Astrocyte of the spinal cord (primary cell): ENCODE results near the gene ELL2.

Source experiments
- DNase-seq: peaks from one replicate; pipeline ENCODE4 v3.0.0; 2011; ENCODE audit warnings: low read depth, low spot score
- H3K4me3 ChIP-seq: 2 replicates; pipeline ENCODE4 v1.5.1; 2011; ENCODE audit warnings: low read depth, mild to moderate bottlenecking, low read length, moderate library complexity
- CTCF ChIP-seq: IDR thresholded peaks from 2 replicates; pipeline ENCODE4 v1.5.1; 2012; ENCODE audit warnings: low read depth, mild to moderate bottlenecking, low read length, inconsistent platforms
- in situ Hi-C: cut with HindIII; loops from 2 replicates; pipeline ENCODE4 v1.10.0; 2017; ENCODE audit warnings: low sequenced_read_pairs

The ELL2 gene

GRCh38 chr5:95858661-95859595 lies 102.7 kb downstream of the ELL2 start:
- peak; percentile 99 for DNase-seq
- peak overlapping the region; percentile 20 for H3K4me3 ChIP-seq
- in situ Hi-C loops = no loop called here
- peak; percentile 94 for TF ChIP-seq CTCF

GRCh38 chr5:95858023-95858461 lies 103.6 kb downstream of the ELL2 start:
- in situ Hi-C loops = no loop called here
- no peak overlapping the region for H3K4me3 ChIP-seq
- TF ChIP-seq CTCF = no peak
- peak; percentile 88 for DNase-seq

GRCh38 chr5:95857185-95857945 lies 104.3 kb downstream of the ELL2 start:
- no peak overlapping the region for H3K4me3 ChIP-seq
- in situ Hi-C loops = no loop called here
- no peak for TF ChIP-seq CTCF
- DNase-seq = peak; percentile 80

DNA sequence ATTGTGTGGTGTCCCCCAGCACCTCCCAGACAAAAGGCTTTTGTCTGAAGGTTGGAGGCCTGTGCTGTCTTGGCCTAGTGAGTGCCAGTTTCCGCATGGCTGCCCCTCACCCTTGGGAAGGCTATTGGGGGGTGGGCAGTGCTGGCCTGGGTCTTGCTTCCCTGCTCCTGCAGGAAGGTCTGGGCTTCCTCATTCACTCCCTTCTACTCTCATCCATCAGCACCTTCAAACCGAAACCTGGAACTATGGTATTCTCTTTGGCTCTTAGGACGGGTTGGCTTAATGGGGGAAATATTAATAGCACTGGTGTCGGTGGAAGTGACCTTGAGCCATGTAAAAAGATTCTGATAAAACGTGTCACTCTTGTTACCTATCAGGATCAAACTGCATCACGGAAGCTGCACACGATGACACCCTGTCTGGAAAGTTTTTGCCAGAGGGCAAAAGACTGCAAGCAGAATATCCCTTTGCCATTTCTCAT lies 105.1 kb downstream of the ELL2 start:
- in situ Hi-C loops = no loop called here

GRCh38 chr5:95853490-95853889 lies 108.2 kb downstream of the ELL2 start:
- H3K4me3 ChIP-seq = no peak overlapping the region
- in situ Hi-C loops = no loop called here
- DNase-seq = no peak

More for the DNA sequence above, 105.1 kb downstream of the ELL2 start:
- no peak for TF ChIP-seq CTCF
- no peak overlapping the region for H3K4me3 ChIP-seq
- no peak for DNase-seq

More at GRCh38 chr5:95853490-95853889, 108.2 kb downstream of the ELL2 start:
- TF ChIP-seq CTCF = no peak
